Dermis blood vessel endothelial cell (primary cell): ENCODE measurements around the gene GCC2. TPM values are rescaled to one million over a fixed set of nuclear protein-coding genes. Genes with fewer than 3 reads are reported as not detected.
"Not testable (repeated sequence)": the region's sequence is repeated elsewhere in the genome, so short reads cannot be mapped to it uniquely, and the experiment has no call there.

Experiments
- DNase-seq: peaks from one replicate; pipeline ENCODE4 v3.0.0; 2010
- total RNA-seq: library from RNA; depleted of rRNA; stranded (reverse); fragments of >200 nt; gene quantifications from 2 replicates; pipeline ENCODE4 v1.2.3, GENCODE V29; 2014

Gene GCC2
- total RNA-seq, 1 donor from 2014 or later = 26.7 TPM

GRCh38 chr2:108441712-108442111 is 7.3 kb upstream of the GCC2 start:
- no peak for DNase-seq

DNA sequence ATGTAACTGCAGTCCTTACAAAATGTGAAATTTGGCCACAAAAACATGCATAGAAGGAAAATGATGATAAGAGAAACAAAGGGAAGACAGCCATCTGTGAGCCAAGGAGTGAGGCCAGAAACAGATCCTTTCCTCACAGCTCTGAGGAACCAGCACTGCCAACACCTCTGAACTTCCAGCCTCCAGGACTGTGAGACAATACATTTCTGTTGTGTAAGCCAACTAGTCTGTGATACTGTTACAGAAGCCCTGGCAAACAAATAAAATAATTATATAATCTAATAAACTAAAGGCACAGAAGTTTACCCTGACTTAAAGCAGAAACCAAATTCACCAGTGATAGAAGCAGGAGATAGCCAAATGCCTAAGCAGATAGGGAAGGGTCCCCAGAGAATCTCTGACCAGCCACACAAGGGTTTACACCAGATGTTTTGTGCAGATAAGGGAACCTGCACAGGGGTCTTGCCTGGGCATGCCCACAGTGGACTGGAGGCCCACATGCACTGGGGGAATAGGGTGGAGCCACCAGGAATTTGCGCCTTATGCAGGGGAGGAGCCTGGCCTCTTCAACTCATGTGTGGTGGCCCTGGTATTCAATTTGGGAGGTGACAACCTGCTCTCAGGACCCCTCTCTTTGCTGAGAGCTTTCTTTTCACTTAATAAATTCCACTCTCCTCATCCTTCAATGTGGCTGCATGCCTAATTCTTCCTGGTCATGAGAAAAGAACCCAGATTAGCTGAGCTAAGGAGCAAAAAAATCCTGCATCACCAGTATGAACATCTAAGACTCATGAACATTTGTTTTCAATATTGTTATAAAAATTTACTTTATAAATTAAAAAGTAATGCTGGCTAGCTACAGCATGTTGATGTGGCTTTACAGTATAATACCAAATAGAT is 3.8 kb upstream of the GCC2 start:
- DNase-seq = peak; percentile 57

DNA sequence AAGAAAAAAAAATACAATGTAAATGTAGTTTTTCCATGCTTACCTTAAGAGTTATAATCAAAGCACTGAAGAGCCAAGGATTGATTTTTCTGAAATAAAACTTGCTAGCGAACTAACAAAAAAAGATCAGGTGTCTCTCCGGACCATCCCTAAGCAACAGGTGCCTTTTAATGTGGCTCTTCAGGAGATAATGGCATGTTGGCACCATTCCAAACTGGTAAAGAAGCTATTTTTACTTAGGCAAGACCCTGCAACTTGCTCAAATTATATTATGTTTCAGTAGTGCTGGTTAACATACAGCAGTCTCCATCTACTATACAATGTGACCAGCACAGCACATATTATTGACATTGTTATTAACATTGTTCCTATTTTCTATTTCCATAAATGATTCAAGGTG is 2.3 kb upstream of the GCC2 start:
- no peak for DNase-seq

GRCh38 chr2:108447947-108448677 is 894 bp upstream of the GCC2 start:
- DNase-seq = no peak

- peak; percentile 43 for DNase-seq
These were observed 564 bp downstream of the GCC2 start for GRCh38 chr2:108449410-108450130.

DNA sequence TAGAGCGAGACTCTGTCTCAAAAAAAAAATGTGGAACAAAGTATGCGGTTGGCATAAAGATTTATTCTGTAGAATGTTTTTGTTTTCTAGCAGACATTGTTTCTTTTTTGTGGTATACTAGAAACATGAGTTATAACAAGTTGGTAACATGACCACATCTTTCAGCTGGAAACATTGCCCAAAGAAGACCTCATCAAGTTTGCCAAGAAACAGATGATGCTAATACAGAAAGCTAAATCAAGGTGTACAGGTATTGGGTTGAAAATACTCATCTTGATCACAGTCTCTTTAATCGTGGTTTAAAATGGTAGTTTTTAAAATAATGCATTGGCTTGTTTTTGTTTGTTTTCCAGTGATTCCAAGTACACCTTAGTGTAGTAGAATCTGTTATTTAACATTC is 1.9 kb downstream of the GCC2 start:
- DNase-seq = no peak

DNA sequence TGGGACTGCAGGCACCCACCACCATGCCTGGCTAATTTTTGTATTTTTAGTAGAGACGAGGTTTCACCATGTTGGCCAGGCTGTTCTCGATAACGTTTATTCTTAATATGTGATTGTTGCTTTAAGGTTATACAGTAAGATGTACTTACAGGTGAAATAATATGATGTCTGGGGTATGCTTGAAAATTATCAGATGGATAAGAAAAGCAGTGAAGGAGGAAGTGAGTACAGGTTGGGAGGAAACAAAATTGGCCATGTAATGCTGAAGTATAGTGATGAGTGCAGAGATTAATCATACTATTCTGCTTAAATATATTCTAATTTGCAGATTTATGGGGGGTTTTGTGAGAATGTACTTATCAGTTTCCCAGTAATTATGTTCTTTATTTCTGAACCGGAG is 3.0 kb downstream of the GCC2 start:
- DNase-seq = no peak

DNA sequence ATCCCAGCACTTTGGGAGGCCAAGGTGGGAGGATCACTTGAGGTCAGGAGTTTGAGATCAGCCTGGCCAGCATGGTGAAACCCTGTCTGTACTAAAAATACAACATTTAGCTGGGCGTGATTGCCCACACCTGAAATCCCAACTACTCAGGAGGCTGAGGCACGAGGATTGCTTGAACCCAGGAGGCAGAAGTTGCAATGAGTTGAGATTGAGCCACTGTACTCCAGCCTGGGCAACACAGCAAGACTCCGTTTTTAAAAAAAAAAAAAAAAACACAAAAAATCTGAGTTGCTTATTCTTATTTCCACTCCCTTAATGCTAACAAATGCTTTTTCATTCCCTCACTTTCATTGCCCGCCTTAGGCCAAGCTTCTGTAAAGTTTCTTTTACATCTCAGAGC is 4.5 kb downstream of the GCC2 start:
- not testable (repeated sequence) for DNase-seq

GRCh38 chr2:108454440-108454839 is 5.4 kb downstream of the GCC2 start:
- DNase-seq = no peak

DNA sequence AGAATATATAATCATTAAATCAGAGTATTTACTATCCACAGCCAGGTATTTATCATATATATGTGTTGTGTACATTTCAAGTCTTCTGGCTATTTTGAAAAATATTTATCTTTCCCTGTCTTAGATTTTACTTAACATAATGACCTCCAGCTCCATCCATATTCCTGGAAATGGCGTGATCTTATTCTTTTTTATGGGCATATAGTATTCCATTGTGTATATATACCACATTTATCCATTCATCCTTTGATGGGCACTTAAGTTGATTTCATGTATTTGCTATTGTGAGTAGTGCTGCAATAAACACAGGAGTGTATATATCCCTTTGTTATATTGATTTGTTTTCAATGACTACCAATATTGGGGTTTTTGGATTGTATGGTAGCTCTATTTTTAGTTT is 6.6 kb downstream of the GCC2 start:
- no peak for DNase-seq

- DNase-seq = no peak
These were observed 9.1 kb downstream of the GCC2 start for GRCh38 chr2:108458082-108458481.

GRCh38 chr2:108459441-108459840 is 10.4 kb downstream of the GCC2 start:
- DNase-seq = no peak

- DNase-seq = no peak
These were observed 11.5 kb downstream of the GCC2 start for GRCh38 chr2:108460345-108461037.

DNA sequence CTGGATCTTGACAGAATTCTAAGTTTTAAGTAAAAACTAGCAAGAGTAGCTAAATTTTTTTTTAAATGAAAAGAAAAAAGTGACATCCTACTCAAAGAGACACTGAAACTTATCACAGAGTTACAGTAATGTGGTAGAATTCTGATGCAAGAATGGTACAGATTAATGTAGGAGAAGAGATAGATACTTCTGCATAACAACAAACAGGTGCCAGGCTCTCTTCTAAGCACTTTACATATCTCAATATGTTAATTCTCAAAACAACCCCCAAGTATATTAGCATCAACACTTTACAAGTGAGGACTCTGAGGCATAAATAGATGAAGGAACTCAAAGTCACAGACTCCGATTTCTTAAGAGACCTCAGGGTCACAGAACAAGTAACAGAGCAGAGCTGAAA is 28.1 kb downstream of the GCC2 start:
- no peak for DNase-seq

- no peak for DNase-seq
These were observed 36.2 kb downstream of the GCC2 start for GRCh38 chr2:108485253-108485652.

DNA sequence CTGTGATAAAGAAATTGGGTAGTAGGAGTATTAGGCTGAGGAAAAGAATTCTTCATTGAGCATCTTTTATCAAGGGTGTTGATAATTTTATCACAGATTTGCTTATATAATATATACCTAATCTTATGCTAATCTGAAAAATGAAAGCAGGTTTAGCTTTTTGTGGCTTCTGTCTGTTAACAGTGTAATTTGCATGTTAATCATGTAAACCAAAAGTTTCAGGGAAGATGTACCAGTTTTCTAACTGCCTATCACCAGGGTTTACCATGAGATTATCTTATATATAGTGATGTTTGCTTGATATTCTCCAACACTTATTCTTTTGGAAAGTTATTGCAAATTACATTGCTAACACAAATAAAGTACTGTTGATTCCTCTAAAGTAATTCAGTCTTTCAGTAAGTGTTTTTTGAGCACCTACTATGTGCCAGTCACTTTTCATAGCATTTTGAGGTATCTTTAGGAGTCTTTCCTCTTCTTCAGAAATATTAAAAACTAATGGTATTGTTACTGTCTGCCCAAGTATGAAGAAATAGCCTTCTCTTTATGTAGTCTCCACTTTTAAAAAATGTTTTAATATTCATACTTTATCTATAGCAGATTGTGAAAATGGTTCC is 41.6 kb downstream of the GCC2 start:
- no peak for DNase-seq

- no peak for DNase-seq
These were observed 42.8 kb downstream of the GCC2 start for GRCh38 chr2:108491848-108492247.

DNA sequence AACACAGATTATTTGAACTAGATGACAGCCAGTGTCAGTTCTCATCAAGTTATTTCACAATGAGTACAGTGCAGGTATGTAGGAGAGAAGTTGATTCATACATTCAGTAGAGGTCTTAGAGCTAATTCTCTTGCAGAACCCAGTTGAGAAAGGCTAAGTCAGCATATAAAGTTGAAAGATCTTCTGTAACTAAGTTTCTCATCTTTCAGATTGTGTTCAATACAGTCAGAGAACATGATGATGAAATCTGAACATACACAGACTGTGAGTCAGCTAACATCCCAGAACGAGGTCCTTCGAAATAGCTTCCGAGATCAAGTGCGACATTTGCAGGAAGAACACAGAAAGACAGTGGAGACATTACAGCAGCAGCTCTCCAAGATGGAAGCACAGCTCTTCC is 43.4 kb downstream of the GCC2 start:
- DNase-seq = peak; percentile 7

DNA sequence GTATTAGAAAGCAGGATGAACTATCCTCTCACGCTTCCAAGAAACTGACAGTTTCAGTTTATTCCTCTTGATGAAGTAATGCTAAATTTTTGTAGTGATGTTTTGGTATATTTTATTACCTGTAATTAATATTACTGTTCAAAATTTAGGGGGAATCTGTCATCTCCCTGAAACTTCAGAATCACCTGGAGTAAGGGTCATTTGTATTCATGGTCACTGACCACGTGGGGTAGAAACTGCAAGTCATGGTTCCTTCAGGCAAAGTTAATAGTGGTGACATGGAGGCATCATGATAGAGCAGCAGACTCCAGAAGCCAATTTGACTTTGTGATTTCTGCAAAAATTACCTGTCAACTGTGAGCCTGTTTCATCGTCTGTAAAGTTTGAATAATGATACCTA is 47.2 kb downstream of the GCC2 start:
- not testable (repeated sequence) for DNase-seq

- DNase-seq = not testable (repeated sequence)
These were observed 58.6 kb downstream of the GCC2 start for GRCh38 chr2:108507620-108508019.

DNA sequence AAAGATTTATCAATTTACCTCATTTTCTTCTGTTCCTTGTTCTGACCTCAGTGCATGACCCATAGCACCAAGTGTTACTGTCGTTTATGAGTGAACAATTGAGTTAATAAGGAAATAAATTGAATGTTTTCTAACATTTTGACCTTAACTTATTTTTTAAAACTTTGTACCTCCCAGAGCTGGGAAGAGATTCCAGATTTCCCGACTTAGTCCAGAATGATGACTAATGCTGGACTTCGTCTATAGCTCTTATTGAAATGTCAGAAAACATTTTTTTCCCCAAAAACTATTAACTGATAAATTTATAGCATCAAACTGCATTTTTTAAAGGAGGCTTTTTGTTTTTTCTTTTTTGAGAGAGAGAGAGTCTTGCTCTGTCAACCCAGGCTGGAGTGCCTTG is 63.4 kb downstream of the GCC2 start:
- DNase-seq = not testable (repeated sequence)

GRCh38 chr2:108514478-108514877 is 65.5 kb downstream of the GCC2 start:
- not testable (repeated sequence) for DNase-seq
